OCI-LY3 (cell line): ENCODE data around the gene KLF16.

Source experiments
- H2AFZ ChIP-seq: fragments of 200-600, 300-600 bp; shearing (Covaris generic); 2 replicates; pipeline ENCODE4 v1.6.0; 2014; ENCODE audit warnings: antibody characterized with exemption, low read depth, low read length
- H3K27ac ChIP-seq: fragments of 200-600, 300-600 bp; sonication (generic); 2 replicates; pipeline ENCODE4 v1.5.1; 2014; ENCODE audit warnings: mild to moderate bottlenecking, low read length, moderate library complexity, mixed read lengths
- H3K27me3 ChIP-seq: fragments of 200-600, 300-600 bp; sonication (generic); 2 replicates; pipeline ENCODE4 v1.6.1; 2014; ENCODE audit warnings: low read depth, low read length, mixed read lengths
- H3K36me3 ChIP-seq: fragments of 200-600, 300-600 bp; sonication (generic); replicated peaks from 2 replicates; pipeline ENCODE3; 2014; ENCODE audit warnings: low read depth, low read length, mixed read lengths
- H3K4me1 ChIP-seq: fragments of 300-600, 200-600 bp; sonication (generic); 2 replicates; pipeline ENCODE4 v1.6.1; 2014; ENCODE audit warnings: low read length, mixed read lengths
- H3K4me2 ChIP-seq: fragments of 200-600, 300-600 bp; sonication (generic); 2 replicates; pipeline ENCODE4 v1.6.1; 2014; ENCODE audit warnings: low read length, mixed read lengths
- H3K4me3 ChIP-seq: fragments of 300-600, 200-600 bp; sonication (generic); 2 replicates; pipeline ENCODE4 v1.5.1; 2014; ENCODE audit warnings: antibody characterized with exemption, mild to moderate bottlenecking, low read length, moderate library complexity
- H3K79me2 ChIP-seq: fragments of 300-600, 200-600 bp; shearing (Covaris generic); 2 replicates; pipeline ENCODE4 v1.6.1; 2014; ENCODE audit warnings: mild to moderate bottlenecking, low read length, mixed read lengths
- H3K9ac ChIP-seq: fragments of 300-600, 200-600 bp; shearing (Covaris generic); 2 replicates; pipeline ENCODE4 v1.6.0; 2014; ENCODE audit warnings: mild to moderate bottlenecking, low read length, moderate library complexity
- H3K9me3 ChIP-seq: fragments of 200-600, 300-600 bp; shearing (Covaris generic); 2 replicates; pipeline ENCODE4 v1.6.1; 2014; ENCODE audit warnings: low read length, mixed read lengths; ENCODE audit not compliant: insufficient read depth
- H4K20me1 ChIP-seq: fragments of 200-600, 300-600 bp; sonication (generic); 2 replicates; pipeline ENCODE4 v1.6.1; 2016; ENCODE audit warnings: low read length, mixed read lengths; ENCODE audit not compliant: insufficient read depth
- CTCF ChIP-seq: fragments of 200-600, 300-600 bp; sonication (generic); IDR thresholded peaks from 2 replicates; pipeline ENCODE4 v1.5.1; 2014; ENCODE audit warnings: antibody characterized with exemption, low read length, low read depth
- EZH2phosphoT487 ChIP-seq: fragments of 200-600 bp; shearing (Covaris generic); IDR thresholded peaks from 2 replicates; pipeline ENCODE4 v1.6.1; 2018; ENCODE audit warnings: antibody characterized with exemption, mixed run types, low read depth

Gene KLF16

GRCh38 chr19:1817553-1818179 is 45.7 kb downstream of the KLF16 start:
- Histone ChIP-seq H3K4me2 (no peak overlapping the region), H3K79me2 (no peaks in the 10 kb centered on the region), H3K36me3 (peaks cover 48% of the 10 kb centered on the region), H3K4me3 (no peak overlapping the region), H3K27ac (no peak overlapping the region), H3K4me1 (peaks cover 5% of the 10 kb centered on the region; the same call in 1 of the 2 replicates), H2AFZ (no peak overlapping the region), H3K9ac (no peak overlapping the region), H4K20me1 (no peaks in the 10 kb centered on the region), H3K27me3 (no peaks in the 10 kb centered on the region), H3K9me3 (no peaks in the 10 kb centered on the region)
- TF ChIP-seq EZH2phosphoT487 (no peak), CTCF (no peak)

GRCh38 chr19:1816530-1817298 is 46.7 kb downstream of the KLF16 start:
- Histone ChIP-seq H3K36me3 (peaks cover 44% of the 10 kb centered on the region), H3K4me2 (no peak overlapping the region), H3K79me2 (no peaks in the 10 kb centered on the region), H4K20me1 (no peaks in the 10 kb centered on the region), H3K9me3 (no peaks in the 10 kb centered on the region), H3K27me3 (no peaks in the 10 kb centered on the region), H3K4me3 (no peak overlapping the region), H3K4me1 (peaks cover 5% of the 10 kb centered on the region; the same call in 1 of the 2 replicates), H2AFZ (no peak overlapping the region), H3K27ac (no peak overlapping the region), H3K9ac (no peak overlapping the region)
- no peak for TF ChIP-seq CTCF
- TF ChIP-seq EZH2phosphoT487: no peak

- Histone ChIP-seq H3K4me1 (peaks cover 12% of the 10 kb centered on the region), H3K36me3 (peaks cover 38% of the 10 kb centered on the region), H3K9me3 (no peaks in the 10 kb centered on the region), H3K4me3 (no peak overlapping the region), H3K27me3 (0 out of 2 replicates have a peak, but pooled peaks cover 5% of the 10 kb centered on the region), H3K4me2 (no peak overlapping the region), H2AFZ (no peak overlapping the region), H3K27ac (no peak overlapping the region), H3K79me2 (no peaks in the 10 kb centered on the region), H3K9ac (no peak overlapping the region), H4K20me1 (no peaks in the 10 kb centered on the region)
- TF ChIP-seq CTCF (no peak), EZH2phosphoT487 (no peak)
Measured at GRCh38 chr19:1815605-1816529, 47.5 kb downstream of the KLF16 start.
